Measurements from ENCODE around the gene RNF213. TPM values are rescaled to one million over a fixed set of nuclear protein-coding genes. Genes with fewer than 3 reads are reported as not detected.
"Not testable (repeated sequence)": the region's sequence is repeated elsewhere in the genome, so short reads cannot be mapped to it uniquely, and the experiment has no call there.

RNF213 gene
- total RNA-seq, 2 donors from 2014 or later = 546 to 651 TPM

GRCh38 chr17:80389011-80389995 lies 128.7 kb downstream of the RNF213 start:
- Mint-ChIP-seq H3K36me3 (ENCODE audit: insufficient read depth in 2 of 2) (peaks cover 20 to 44% of the 10 kb centered on the region in 2 donors), H3K27ac (peak overlapping the region; percentile 76), H3K9me3 (no peaks in the 10 kb centered on the region), H3K4me3 (no peak overlapping the region), H3K27me3 (ENCODE audit: low read depth) (no peaks in the 10 kb centered on the region), H3K4me1 (ENCODE audit: low read depth) (no peaks in the 10 kb centered on the region)
- ATAC-seq (replicated peaks in 1 of 2) (no peak), DNase-seq (no peak)

- peaks cover 17 to 33% of the 10 kb centered on the region in 2 donors for H3K36me3 Mint-ChIP-seq (ENCODE audit: insufficient read depth in 2 of 2)
- H3K4me3 Mint-ChIP-seq = no peak overlapping the region
- H3K27me3 Mint-ChIP-seq (ENCODE audit: low read depth) = no peaks in the 10 kb centered on the region
- H3K9me3 Mint-ChIP-seq = no peaks in the 10 kb centered on the region
- no peak for ATAC-seq (replicated peaks in 1 of 2)
- peak overlapping the region; percentile 80 for H3K27ac Mint-ChIP-seq
- DNase-seq = no peak
- peaks cover 15% of the 10 kb centered on the region for H3K4me1 Mint-ChIP-seq (ENCODE audit: low read depth)
These were observed 132.7 kb downstream of the RNF213 start for GRCh38 chr17:80393241-80393890.

GRCh38 chr17:80393961-80394360 lies 133.3 kb downstream of the RNF213 start:
- peaks cover 14 to 29% of the 10 kb centered on the region in 2 donors for H3K36me3 Mint-ChIP-seq (ENCODE audit: insufficient read depth in 2 of 2)
- H3K9me3 Mint-ChIP-seq = no peaks in the 10 kb centered on the region
- peak overlapping the region; percentile 80 for H3K27ac Mint-ChIP-seq
- DNase-seq (no peak), ATAC-seq (replicated peaks in 1 of 2) (no peak)
- no peak overlapping the region for H3K4me3 Mint-ChIP-seq
- no peaks in the 10 kb centered on the region for H3K27me3 Mint-ChIP-seq (ENCODE audit: low read depth)
- peaks cover 15% of the 10 kb centered on the region for H3K4me1 Mint-ChIP-seq (ENCODE audit: low read depth)

GRCh38 chr17:80394629-80395216 lies 134.1 kb downstream of the RNF213 start:
- no peaks in the 10 kb centered on the region for H3K27me3 Mint-ChIP-seq (ENCODE audit: low read depth)
- peak overlapping the region; percentile 47 for H3K27ac Mint-ChIP-seq
- no peak for ATAC-seq (replicated peaks in 1 of 2)
- peaks cover 15% of the 10 kb centered on the region for H3K4me1 Mint-ChIP-seq (ENCODE audit: low read depth)
- H3K36me3 Mint-ChIP-seq (ENCODE audit: insufficient read depth in 2 of 2) = peaks cover 8 to 23% of the 10 kb centered on the region in 2 donors
- no peak overlapping the region for H3K4me3 Mint-ChIP-seq
- no peak for DNase-seq
- H3K9me3 Mint-ChIP-seq = no peaks in the 10 kb centered on the region

GRCh38 chr17:80395402-80396151 lies 134.9 kb downstream of the RNF213 start:
- peak in 1 of 2 donors; percentile 24 for ATAC-seq (replicated peaks in 1 of 2)
- Mint-ChIP-seq H3K27ac (peak overlapping the region; percentile 47), H3K4me3 (no peak overlapping the region), H3K36me3 (ENCODE audit: insufficient read depth in 2 of 2) (peaks cover 6 to 19% of the 10 kb centered on the region in 2 donors), H3K27me3 (ENCODE audit: low read depth) (no peaks in the 10 kb centered on the region), H3K4me1 (ENCODE audit: low read depth) (peaks cover 15% of the 10 kb centered on the region), H3K9me3 (no peaks in the 10 kb centered on the region)
- DNase-seq = no peak

GRCh38 chr17:80396157-80397033 lies 135.7 kb downstream of the RNF213 start:
- Mint-ChIP-seq H3K4me3 (no peak overlapping the region), H3K27me3 (ENCODE audit: low read depth) (no peaks in the 10 kb centered on the region), H3K27ac (no peak overlapping the region), H3K36me3 (ENCODE audit: insufficient read depth in 2 of 2) (peaks cover 4 to 16% of the 10 kb centered on the region in 2 donors), H3K4me1 (ENCODE audit: low read depth) (peaks cover 15% of the 10 kb centered on the region), H3K9me3 (no peaks in the 10 kb centered on the region)
- DNase-seq = no peak
- peak; percentile 23 to 24 for ATAC-seq (replicated peaks in 1 of 2)

- DNase-seq (no peak), ATAC-seq (replicated peaks in 1 of 2) (peak; percentile 33 to 44)
- Mint-ChIP-seq H3K27ac (no peak overlapping the region), H3K4me3 (no peak overlapping the region), H3K36me3 (ENCODE audit: insufficient read depth in 2 of 2) (peaks cover 1 to 11% of the 10 kb centered on the region in 2 donors), H3K27me3 (ENCODE audit: low read depth) (no peaks in the 10 kb centered on the region), H3K9me3 (no peaks in the 10 kb centered on the region), H3K4me1 (ENCODE audit: low read depth) (peaks cover 15% of the 10 kb centered on the region)
These were observed 136.4 kb downstream of the RNF213 start for GRCh38 chr17:80397034-80397387.

GRCh38 chr17:80397686-80398085 lies 137.0 kb downstream of the RNF213 start:
- Mint-ChIP-seq H3K4me3 (no peak overlapping the region), H3K36me3 (ENCODE audit: insufficient read depth in 2 of 2) (peaks cover 0 to 9% of the 10 kb centered on the region in 2 donors), H3K27me3 (ENCODE audit: low read depth) (no peaks in the 10 kb centered on the region), H3K4me1 (ENCODE audit: low read depth) (peaks cover 15% of the 10 kb centered on the region), H3K9me3 (no peaks in the 10 kb centered on the region), H3K27ac (no peak overlapping the region)
- DNase-seq (no peak), ATAC-seq (replicated peaks in 1 of 2) (no peak)

- not testable (repeated sequence) for H3K36me3 Mint-ChIP-seq (ENCODE audit: insufficient read depth in 2 of 2)
- H3K4me1 Mint-ChIP-seq (ENCODE audit: low read depth) = peaks cover 15% of the 10 kb centered on the region
These were observed 140.4 kb downstream of the RNF213 start for GRCh38 chr17:80401086-80401485.

GRCh38 chr17:80402102-80402501 lies 141.4 kb downstream of the RNF213 start:
- not testable (repeated sequence) for H3K27me3 Mint-ChIP-seq (ENCODE audit: low read depth); H3K9me3 Mint-ChIP-seq; H3K27ac Mint-ChIP-seq; H3K36me3 Mint-ChIP-seq (ENCODE audit: insufficient read depth in 2 of 2); H3K4me3 Mint-ChIP-seq; DNase-seq; ATAC-seq (replicated peaks in 1 of 2)
- H3K4me1 Mint-ChIP-seq (ENCODE audit: low read depth) = peaks cover 11% of the 10 kb centered on the region

More at GRCh38 chr17:80401086-80401485, 140.4 kb downstream of the RNF213 start:
- not testable (repeated sequence) for DNase-seq; H3K9me3 Mint-ChIP-seq; H3K27me3 Mint-ChIP-seq (ENCODE audit: low read depth); H3K4me3 Mint-ChIP-seq; ATAC-seq (replicated peaks in 1 of 2)
- peak overlapping the region; percentile 52 for H3K27ac Mint-ChIP-seq

GRCh38 chr17:80402959-80403358 lies 142.3 kb downstream of the RNF213 start:
- DNase-seq (no peak), ATAC-seq (replicated peaks in 1 of 2) (peak in 1 of 2 donors; percentile 25)
- Mint-ChIP-seq H3K36me3 (ENCODE audit: insufficient read depth in 2 of 2) (no peaks in the 10 kb centered on the region), H3K4me1 (ENCODE audit: low read depth) (peaks cover 3% of the 10 kb centered on the region), H3K27me3 (ENCODE audit: low read depth) (no peaks in the 10 kb centered on the region), H3K9me3 (no peaks in the 10 kb centered on the region), H3K27ac (no peak overlapping the region), H3K4me3 (no peak overlapping the region)

GRCh38 chr17:80406146-80406545 lies 145.5 kb downstream of the RNF213 start:
- no peak overlapping the region for H3K4me3 Mint-ChIP-seq

More at GRCh38 chr17:80406146-80406545, 145.5 kb downstream of the RNF213 start:
- DNase-seq = no peak
- ATAC-seq (replicated peaks in 1 of 2) = no peak
- no peaks in the 10 kb centered on the region for H3K27me3 Mint-ChIP-seq (ENCODE audit: low read depth)
- H3K9me3 Mint-ChIP-seq = no peaks in the 10 kb centered on the region
- H3K36me3 Mint-ChIP-seq (ENCODE audit: insufficient read depth in 2 of 2) = no peaks in the 10 kb centered on the region
- peaks cover 7% of the 10 kb centered on the region for H3K4me1 Mint-ChIP-seq (ENCODE audit: low read depth)
- no peak overlapping the region for H3K27ac Mint-ChIP-seq

Data from activated T-cell treated with anti-CD3 and anti-CD28 coated beads, Interleukin-2, amount 50 U/mL, for 72 hours (primary cell).